SK-N-SH treated with all-trans-retinoic acid at 6 μM for 48 hours (cell line): ENCODE measurements around the gene CALY.

Source experiments
- ARNTL ChIP-seq: fragments of 450-650 bp; formaldehyde crosslinking; IDR thresholded peaks from 2 replicates; pipeline ENCODE4 v1.5.0; 2020; ENCODE audit warnings: low read depth, mild to moderate bottlenecking, moderate library complexity, borderline replicate concordance
- BACH2 ChIP-seq: fragments of 250-450 bp; sonication (Bioruptor Pico); IDR thresholded peaks from 2 replicates; pipeline ENCODE4 v1.9.0; 2021; ENCODE audit warnings: mild to moderate bottlenecking, borderline replicate concordance
- CREB5 ChIP-seq: fragments of 250-450 bp; sonication (Bioruptor Pico); IDR thresholded peaks from 2 replicates; pipeline ENCODE4 v1.5.1; 2020; ENCODE audit warnings: low read depth, mild to moderate bottlenecking, moderate library complexity
- CSDC2 ChIP-seq: fragments of 250-450 bp; sonication (Bioruptor Pico); IDR thresholded peaks from 2 replicates; pipeline ENCODE4 v1.5.0; 2020; ENCODE audit warnings: mild to moderate bottlenecking, moderate library complexity
- CSRNP3 ChIP-seq: fragments of 250-450 bp; sonication (Bioruptor Pico); IDR thresholded peaks from 2 replicates; pipeline ENCODE4 v1.5.1; 2021; ENCODE audit warnings: mild to moderate bottlenecking, moderate library complexity
- ESRRG ChIP-seq: fragments of 250-450 bp; sonication (Bioruptor Pico); IDR thresholded peaks from 2 replicates; pipeline ENCODE4 v1.6.1; 2021; ENCODE audit warnings: mild to moderate bottlenecking
- GLIS3 ChIP-seq: fragments of 250-450 bp; sonication (Bioruptor Pico); IDR thresholded peaks from 2 replicates; pipeline ENCODE4 v1.5.0; 2020; ENCODE audit warnings: mild to moderate bottlenecking, moderate library complexity
- ISL1 ChIP-seq: fragments of 250-450 bp; sonication (Bioruptor Pico); IDR thresholded peaks from 2 replicates; pipeline ENCODE4 v2.1.2; 2022; ENCODE audit warnings: mild to moderate bottlenecking, moderate library complexity
- PATZ1 ChIP-seq: fragments of 250-450 bp; sonication (Bioruptor Pico); IDR thresholded peaks from 2 replicates; pipeline ENCODE4 v1.8.0; 2020; ENCODE audit warnings: mild to moderate bottlenecking, moderate library complexity, borderline replicate concordance
- PPARA ChIP-seq: fragments of 250-450 bp; sonication (Bioruptor Pico); IDR thresholded peaks from 2 replicates; pipeline ENCODE4 v1.5.0; 2020; ENCODE audit warnings: mild to moderate bottlenecking, borderline replicate concordance
- SNAI2 ChIP-seq: fragments of 250-450 bp; sonication (Bioruptor Pico); IDR thresholded peaks from 2 replicates; pipeline ENCODE4 v1.5.0; 2020; ENCODE audit warnings: mild to moderate bottlenecking, moderate library complexity
- TSHZ2 ChIP-seq: fragments of 250-450 bp; sonication (Bioruptor Pico); IDR thresholded peaks from 2 replicates; pipeline ENCODE4 v1.5.0; 2020; ENCODE audit warnings: mild to moderate bottlenecking, moderate library complexity
- ZNF565 ChIP-seq: fragments of 450-650 bp; formaldehyde crosslinking; conservative IDR thresholded peaks from 2 replicates; pipeline ENCODE4 v1.5.0; 2020; ENCODE audit warnings: low read depth, mild to moderate bottlenecking, moderate library complexity
- ZNF8 ChIP-seq: fragments of 450-650 bp; formaldehyde crosslinking; IDR thresholded peaks from 2 replicates; pipeline ENCODE4 v1.5.0; 2020; ENCODE audit warnings: mild to moderate bottlenecking, moderate library complexity

- TF ChIP-seq GLIS3 (CRISPR knock-in tag) (no peak), ISL1 (no peak), ESRRG (no peak), PPARA (CRISPR knock-in tag) (no peak), SNAI2 (CRISPR knock-in tag) (no peak), CSDC2 (no peak), CREB5 (CRISPR knock-in tag) (no peak), PATZ1 (CRISPR knock-in tag) (no peak), ARNTL (no peak), CSRNP3 (CRISPR knock-in tag) (no peak), ZNF565 (CRISPR knock-in tag) (no peak), ZNF8 (CRISPR knock-in tag) (no peak), BACH2 (no peak), TSHZ2 (CRISPR knock-in tag) (no peak)
Observed at GRCh38 chr10:133312769-133313145, 23.9 kb downstream of the CALY start.
